ENCODE data around the gene AGR3.

DNA sequence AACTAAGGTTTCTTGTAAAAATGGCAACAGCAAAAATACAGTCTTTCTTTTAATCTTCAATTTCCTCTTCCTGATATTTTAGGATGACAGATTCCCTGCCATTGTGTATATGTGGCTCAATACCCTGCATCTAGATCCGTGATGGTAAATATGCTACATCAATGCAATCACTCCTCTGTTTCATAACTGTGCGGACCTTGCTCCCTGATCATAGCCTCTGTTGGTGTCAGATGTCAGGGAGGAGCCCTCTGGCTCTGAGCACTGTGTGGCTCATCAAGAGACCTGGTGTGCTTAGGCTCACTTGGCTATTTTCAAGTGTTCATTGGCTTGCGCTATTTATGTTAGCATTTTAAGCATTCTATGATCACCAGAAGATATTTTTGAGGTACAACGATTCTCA is 33.0 kb upstream of the AGR3 start:
- TF ChIP-seq, protein P1, sequence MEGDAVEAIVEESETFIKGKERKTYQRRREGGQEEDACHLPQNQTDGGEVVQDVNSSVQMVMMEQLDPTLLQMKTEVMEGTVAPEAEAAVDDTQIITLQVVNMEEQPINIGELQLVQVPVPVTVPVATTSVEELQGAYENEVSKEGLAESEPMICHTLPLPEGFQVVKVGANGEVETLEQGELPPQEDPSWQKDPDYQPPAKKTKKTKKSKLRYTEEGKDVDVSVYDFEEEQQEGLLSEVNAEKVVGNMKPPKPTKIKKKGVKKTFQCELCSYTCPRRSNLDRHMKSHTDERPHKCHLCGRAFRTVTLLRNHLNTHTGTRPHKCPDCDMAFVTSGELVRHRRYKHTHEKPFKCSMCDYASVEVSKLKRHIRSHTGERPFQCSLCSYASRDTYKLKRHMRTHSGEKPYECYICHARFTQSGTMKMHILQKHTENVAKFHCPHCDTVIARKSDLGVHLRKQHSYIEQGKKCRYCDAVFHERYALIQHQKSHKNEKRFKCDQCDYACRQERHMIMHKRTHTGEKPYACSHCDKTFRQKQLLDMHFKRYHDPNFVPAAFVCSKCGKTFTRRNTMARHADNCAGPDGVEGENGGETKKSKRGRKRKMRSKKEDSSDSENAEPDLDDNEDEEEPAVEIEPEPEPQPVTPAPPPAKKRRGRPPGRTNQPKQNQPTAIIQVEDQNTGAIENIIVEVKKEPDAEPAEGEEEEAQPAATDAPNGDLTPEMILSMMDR (IDR thresholded peaks at IDR 0.05; ENCODE audit: insufficient read depth, low read depth, low read length), result no peak
- TF ChIP-seq EZH2 (IDR thresholded peaks at IDR 0.05; ENCODE audit: insufficient read depth, low read length), result no peak

All from astrocyte (in vitro differentiated cells and primary cell).